ENCODE measurements around the gene C10orf53. TPM values are rescaled to one million over a fixed set of nuclear protein-coding genes. Genes with fewer than 3 reads are reported as not detected.
A peak's percentile ranks its signal among the peaks of the same experiment; 100 is the strongest.

The C10orf53 gene
- total RNA-seq, 1 donor, result not detected

GRCh38 chr10:49634069-49634660, 45.3 kb upstream of the C10orf53 start:
- Histone ChIP-seq H3K4me2 (ENCODE audit: insufficient read depth, low read length) (no peak overlapping the region), H3K4me3 (ENCODE audit: insufficient read depth, low read length) (no peak overlapping the region), H3K36me3 (ENCODE audit: insufficient read depth, low read length) (no peaks in the 10 kb centered on the region), H2AFZ (ENCODE audit: low read length) (no peak overlapping the region), H3K27ac (ENCODE audit: low read depth, low read length) (no peak overlapping the region), H3K27me3 (ENCODE audit: insufficient read depth, low read length) (peaks cover 25% of the 10 kb centered on the region), H3K9me3 (ENCODE audit: low read depth, low read length) (no peaks in the 10 kb centered on the region), H3K4me1 (ENCODE audit: insufficient read depth, low read length) (no peaks in the 10 kb centered on the region), H4K20me1 (ENCODE audit: insufficient read depth, low read length) (no peaks in the 10 kb centered on the region), H3K79me2 (ENCODE audit: insufficient read depth, low read length) (no peaks in the 10 kb centered on the region)
- peak; percentile 53 for DNase-seq (ENCODE audit: insufficient read length, low spot score, missing footprints)
- TF ChIP-seq CTCF (IDR thresholded peaks at IDR 0.05; ENCODE audit: extremely low read depth, low read depth, low read length), result no peak

- H3K79me2 ChIP-seq (ENCODE audit: insufficient read depth, low read length), result no peaks in the 10 kb centered on the region
- no peaks in the 10 kb centered on the region for H4K20me1 ChIP-seq (ENCODE audit: insufficient read depth, low read length)
- H3K9me3 ChIP-seq (ENCODE audit: low read depth, low read length), result no peaks in the 10 kb centered on the region
- no peak overlapping the region for H2AFZ ChIP-seq (ENCODE audit: low read length)
- no peak for TF ChIP-seq CTCF (IDR thresholded peaks at IDR 0.05; ENCODE audit: extremely low read depth, low read depth, low read length)
- H3K36me3 ChIP-seq (ENCODE audit: insufficient read depth, low read length), result no peaks in the 10 kb centered on the region
- no peaks in the 10 kb centered on the region for H3K4me1 ChIP-seq (ENCODE audit: insufficient read depth, low read length)
- H3K4me2 ChIP-seq (ENCODE audit: insufficient read depth, low read length), result no peak overlapping the region
- H3K27me3 ChIP-seq (ENCODE audit: insufficient read depth, low read length), result peaks cover 14% of the 10 kb centered on the region
- no peak overlapping the region for H3K27ac ChIP-seq (ENCODE audit: low read depth, low read length)
- H3K4me3 ChIP-seq (ENCODE audit: insufficient read depth, low read length), result no peak overlapping the region
- peak; percentile 42 for DNase-seq (ENCODE audit: insufficient read length, low spot score, missing footprints)
These were observed 37.1 kb upstream of the C10orf53 start for GRCh38 chr10:49642311-49642710.

GRCh38 chr10:49643241-49644034, 36.0 kb upstream of the C10orf53 start:
- H3K27me3 ChIP-seq (ENCODE audit: insufficient read depth, low read length), result peaks cover 9% of the 10 kb centered on the region
- H4K20me1 ChIP-seq (ENCODE audit: insufficient read depth, low read length), result no peaks in the 10 kb centered on the region
- no peak overlapping the region for H2AFZ ChIP-seq (ENCODE audit: low read length)
- no peak overlapping the region for H3K4me3 ChIP-seq (ENCODE audit: insufficient read depth, low read length)
- no peaks in the 10 kb centered on the region for H3K9me3 ChIP-seq (ENCODE audit: low read depth, low read length)
- no peaks in the 10 kb centered on the region for H3K79me2 ChIP-seq (ENCODE audit: insufficient read depth, low read length)
- H3K36me3 ChIP-seq (ENCODE audit: insufficient read depth, low read length), result no peaks in the 10 kb centered on the region
- H3K4me2 ChIP-seq (ENCODE audit: insufficient read depth, low read length), result no peak overlapping the region
- H3K27ac ChIP-seq (ENCODE audit: low read depth, low read length), result no peak overlapping the region
- H3K4me1 ChIP-seq (ENCODE audit: insufficient read depth, low read length), result no peaks in the 10 kb centered on the region
- no peak for TF ChIP-seq CTCF (IDR thresholded peaks at IDR 0.05; ENCODE audit: extremely low read depth, low read depth, low read length)
- DNase-seq (ENCODE audit: insufficient read length, low spot score, missing footprints), result no peak

GRCh38 chr10:49644035-49644646, 35.3 kb upstream of the C10orf53 start:
- no peak for DNase-seq (ENCODE audit: insufficient read length, low spot score, missing footprints)
- Histone ChIP-seq H3K9me3 (ENCODE audit: low read depth, low read length) (no peaks in the 10 kb centered on the region), H4K20me1 (ENCODE audit: insufficient read depth, low read length) (no peaks in the 10 kb centered on the region), H3K36me3 (ENCODE audit: insufficient read depth, low read length) (no peaks in the 10 kb centered on the region), H3K4me3 (ENCODE audit: insufficient read depth, low read length) (no peak overlapping the region), H3K4me2 (ENCODE audit: insufficient read depth, low read length) (no peak overlapping the region), H3K79me2 (ENCODE audit: insufficient read depth, low read length) (no peaks in the 10 kb centered on the region), H3K27me3 (ENCODE audit: insufficient read depth, low read length) (peaks cover 6% of the 10 kb centered on the region), H2AFZ (ENCODE audit: low read length) (no peak overlapping the region), H3K27ac (ENCODE audit: low read depth, low read length) (no peak overlapping the region), H3K4me1 (ENCODE audit: insufficient read depth, low read length) (no peaks in the 10 kb centered on the region)
- no peak for TF ChIP-seq CTCF (IDR thresholded peaks at IDR 0.05; ENCODE audit: extremely low read depth, low read depth, low read length)
